Measurements from ENCODE around the gene NR6A1.

Gene NR6A1

GRCh38 chr9:124749781-124750180 is 21.3 kb downstream of the NR6A1 start:
- Histone ChIP-seq H3K27ac (no peak overlapping the region), H3K4me3 (no peak overlapping the region)
- DNase-seq (ENCODE audit: low spot score): no peak
- TF ChIP-seq CTCF (IDR thresholded peaks at IDR 0.05): no peak

- no peak for TF ChIP-seq CTCF (IDR thresholded peaks at IDR 0.05)
- H3K4me3 ChIP-seq: no peak overlapping the region
- no peak overlapping the region for H3K27ac ChIP-seq
- no peak for DNase-seq (ENCODE audit: low spot score)
These were observed 21.8 kb downstream of the NR6A1 start for GRCh38 chr9:124749284-124749683.

GRCh38 chr9:124747065-124747464 is 24.0 kb downstream of the NR6A1 start:
- H3K27ac ChIP-seq: no peak overlapping the region
- DNase-seq (ENCODE audit: low spot score): no peak
- H3K4me3 ChIP-seq: no peak overlapping the region
- no peak for TF ChIP-seq CTCF (IDR thresholded peaks at IDR 0.05)

- H3K4me3 ChIP-seq: no peak overlapping the region
- no peak for TF ChIP-seq CTCF (IDR thresholded peaks at IDR 0.05)
- H3K27ac ChIP-seq: no peak overlapping the region
- DNase-seq (ENCODE audit: low spot score): no peak
These were observed 27.3 kb downstream of the NR6A1 start for GRCh38 chr9:124743686-124744348.

- no peak for DNase-seq (ENCODE audit: low spot score)
These were observed 28.2 kb downstream of the NR6A1 start for GRCh38 chr9:124742940-124743339.

GRCh38 chr9:124741662-124742061 is 29.4 kb downstream of the NR6A1 start:
- no peak overlapping the region for H3K27ac ChIP-seq
- no peak overlapping the region for H3K4me3 ChIP-seq
- no peak for TF ChIP-seq CTCF (IDR thresholded peaks at IDR 0.05)
- DNase-seq (ENCODE audit: low spot score): no peak

More at GRCh38 chr9:124742940-124743339, 28.2 kb downstream of the NR6A1 start:
- no peak for TF ChIP-seq CTCF (IDR thresholded peaks at IDR 0.05)
- H3K4me3 ChIP-seq: no peak overlapping the region
- H3K27ac ChIP-seq: no peak overlapping the region

- DNase-seq (ENCODE audit: low spot score): no peak
- TF ChIP-seq CTCF (IDR thresholded peaks at IDR 0.05): no peak
- H3K27ac ChIP-seq: no peak overlapping the region
- H3K4me3 ChIP-seq: no peak overlapping the region
These were observed 30.0 kb downstream of the NR6A1 start for GRCh38 chr9:124741149-124741548.

Measured in coronary artery (tissue), 2 donors.